PC-3 (cell line): ENCODE results near the gene SLC48A1. TPM values are rescaled to one million over a fixed set of nuclear protein-coding genes. Genes with fewer than 3 reads are reported as not detected.

Experiments used
- ATAC-seq: fragments of 200-7000 bp; cut with Tn5 transposase; 2 replicates; pipeline ENCODE4 v1.9.1; 2020; ENCODE audit warnings: mild to moderate bottlenecking, moderate library complexity
- BruUV-seq: library from RNA; stranded (reverse); fragments of 400-500 nt; replicated peaks from 2 replicates; lab custom pipeline; 2021; lab: Mats Ljungman, UMichigan
- CTCF ChIA-PET: fragments of 300-600 bp; sonication (Branson Sonifier 250); formaldehyde crosslinking; loops from one replicate; lab custom pipeline; 2022; ENCODE audit warnings: antibody characterized with exemption; lab: Charles Lee
- POLR2A ChIA-PET: fragments of 300-600 bp; sonication (Branson Sonifier 250); formaldehyde crosslinking; loops from one replicate; lab custom pipeline; 2022; ENCODE audit warnings: antibody characterized with exemption; ENCODE audit not compliant: unreplicated experiment; lab: Charles Lee
- DNase-seq: peaks from one replicate; pipeline ENCODE4 v3.0.0-alpha.2; 2015
- H2AFZ ChIP-seq: fragments of 300-600 bp; sonication (generic); 2 replicates; pipeline ENCODE4 v1.6.0; 2016; ENCODE audit warnings: antibody characterized with exemption, low read length
- H3F3A ChIP-seq: fragments of 300-600 bp; sonication (generic); one replicate; pipeline ENCODE4 v1.6.0; 2017; ENCODE audit warnings: antibody characterized with exemption, low read length, control low read depth, mild to moderate bottlenecking; ENCODE audit not compliant: unreplicated experiment
- H3K27ac ChIP-seq: fragments of 300-600 bp; sonication (generic); 2 replicates; pipeline ENCODE4 v1.5.1; 2016; ENCODE audit warnings: mild to moderate bottlenecking, low read length
- H3K27me3 ChIP-seq: fragments of 300-600 bp; sonication (generic); 2 replicates; pipeline ENCODE4 v1.6.1; 2016; ENCODE audit warnings: low read length, mixed read lengths
- H3K36me3 ChIP-seq: fragments of 300-600 bp; sonication (generic); 2 replicates; pipeline ENCODE4 v1.6.1; 2016; ENCODE audit warnings: low read depth, mixed run types, low read length, mixed read lengths
- H3K4me1 ChIP-seq: fragments of 300-600 bp; sonication (generic); 2 replicates; pipeline ENCODE4 v1.5.1; 2016; ENCODE audit warnings: low read length; ENCODE audit not compliant: insufficient read depth
- H3K4me2 ChIP-seq: fragments of 300-600 bp; sonication (generic); 2 replicates; pipeline ENCODE4 v1.6.0; 2016; ENCODE audit warnings: low read length
- H3K4me3 ChIP-seq: fragments of 300-600 bp; sonication (generic); 2 replicates; pipeline ENCODE4 v1.5.1; 2016; ENCODE audit warnings: mild to moderate bottlenecking, low read length, mixed read lengths
- H3K79me2 ChIP-seq: fragments of 300-600 bp; sonication (generic); 2 replicates; pipeline ENCODE4 v1.6.1; 2017; ENCODE audit warnings: low read length, mixed read lengths
- H3K9ac ChIP-seq: fragments of 300-600 bp; sonication (generic); 2 replicates; pipeline ENCODE4 v1.6.0; 2016; ENCODE audit warnings: mild to moderate bottlenecking, low read length
- H3K9me2 ChIP-seq: fragments of 300-600 bp; sonication (generic); replicated peaks from 2 replicates; pipeline ENCODE4 v1.6.1; 2016; ENCODE audit warnings: mixed run types, low read length, mixed read lengths
- H3K9me3 ChIP-seq: fragments of 300-600 bp; sonication (generic); 2 replicates; pipeline ENCODE4 v1.6.1; 2016; ENCODE audit warnings: low read length, mixed read lengths
- H4K20me1 ChIP-seq: fragments of 300-600 bp; sonication (generic); 2 replicates; pipeline ENCODE4 v1.6.1; 2016; ENCODE audit warnings: low read length, mixed read lengths
- EZH2 ChIP-seq: fragments of 300-600 bp; sonication (generic); IDR thresholded peaks from one replicate; pipeline ENCODE4 v1.6.1; 2017; ENCODE audit warnings: antibody characterized with exemption, mild to moderate bottlenecking, low read length; ENCODE audit not compliant: unreplicated experiment
- EZH2phosphoT487 ChIP-seq: fragments of 300-600 bp; sonication (generic); IDR thresholded peaks from 2 replicates; pipeline ENCODE4 v1.6.1; 2018; ENCODE audit warnings: mild to moderate bottlenecking, antibody characterized with exemption, low read length, borderline replicate concordance
- intact Hi-C: fragments of 100-400 bp; cut with micrococcal nuclease; formaldehyde crosslinking; loops from 2 replicates; pipeline ENCODE4 v1.9.0; 2023
- total RNA-seq: library from RNA; depleted of rRNA; stranded (reverse); fragments of >200 nt; gene quantifications from 2 replicates; pipeline ENCODE4 v1.2.3, GENCODE V29; 2014
- TF ChIP-seq, protein P1 (sequence below): fragments of 300-600 bp; sonication (generic); conservative IDR thresholded peaks from 2 replicates; pipeline ENCODE4 v1.5.1; 2017; ENCODE audit warnings: antibody characterized with exemption, low read depth, mild to moderate bottlenecking, low read length

SLC48A1 gene
- total RNA-seq, 1 experiment from 2014 or later, result 21.4 TPM

DNA sequence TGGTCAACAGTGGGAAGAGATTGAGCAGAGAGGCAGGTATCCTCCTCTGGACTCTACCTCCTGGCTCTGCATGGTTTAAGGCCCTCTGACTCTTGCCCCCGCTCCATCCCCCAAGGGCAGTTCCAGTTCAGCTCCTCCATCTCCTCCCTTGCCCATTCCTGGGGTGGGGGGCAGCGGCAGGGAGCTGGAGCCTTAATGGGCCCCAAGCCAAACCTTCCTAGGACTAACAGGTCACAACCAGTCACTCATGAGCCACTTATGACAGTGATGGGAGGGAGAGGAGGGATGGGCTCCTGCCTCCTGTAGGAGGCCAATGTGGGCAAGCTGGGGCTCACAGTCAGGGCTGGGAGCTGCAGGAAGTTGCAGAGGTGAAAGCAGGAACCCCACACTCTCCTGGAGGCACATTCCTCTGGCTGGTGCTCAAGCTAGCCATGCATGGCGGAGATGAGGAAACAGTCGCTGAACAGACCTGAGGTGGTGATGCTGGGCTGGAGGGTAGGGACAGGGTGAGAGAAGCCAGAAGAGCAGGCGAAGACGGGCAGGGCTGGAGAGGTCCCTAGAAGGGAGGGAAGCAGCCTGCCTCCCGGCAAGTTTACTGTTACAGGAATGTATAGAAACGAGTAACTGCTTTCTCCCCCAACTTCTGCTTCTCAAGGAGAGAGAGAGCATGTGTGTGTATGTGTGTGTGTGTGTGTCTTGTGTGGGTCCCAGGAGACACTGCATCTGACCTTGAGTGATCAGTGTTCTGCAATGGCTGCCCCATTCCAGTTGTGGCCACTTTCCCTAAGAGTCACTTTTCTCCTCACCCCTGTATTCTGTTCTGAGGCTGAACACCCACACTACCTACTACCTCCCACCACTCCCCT lies 9.3 kb upstream of the SLC48A1 start:
- ChIA-PET CTCF (no interaction called here), POLR2A (no interaction called here)
- no peak for TF ChIP-seq EZH2phosphoT487
- TF ChIP-seq EZH2, result no peak
- TF ChIP-seq, protein P1, sequence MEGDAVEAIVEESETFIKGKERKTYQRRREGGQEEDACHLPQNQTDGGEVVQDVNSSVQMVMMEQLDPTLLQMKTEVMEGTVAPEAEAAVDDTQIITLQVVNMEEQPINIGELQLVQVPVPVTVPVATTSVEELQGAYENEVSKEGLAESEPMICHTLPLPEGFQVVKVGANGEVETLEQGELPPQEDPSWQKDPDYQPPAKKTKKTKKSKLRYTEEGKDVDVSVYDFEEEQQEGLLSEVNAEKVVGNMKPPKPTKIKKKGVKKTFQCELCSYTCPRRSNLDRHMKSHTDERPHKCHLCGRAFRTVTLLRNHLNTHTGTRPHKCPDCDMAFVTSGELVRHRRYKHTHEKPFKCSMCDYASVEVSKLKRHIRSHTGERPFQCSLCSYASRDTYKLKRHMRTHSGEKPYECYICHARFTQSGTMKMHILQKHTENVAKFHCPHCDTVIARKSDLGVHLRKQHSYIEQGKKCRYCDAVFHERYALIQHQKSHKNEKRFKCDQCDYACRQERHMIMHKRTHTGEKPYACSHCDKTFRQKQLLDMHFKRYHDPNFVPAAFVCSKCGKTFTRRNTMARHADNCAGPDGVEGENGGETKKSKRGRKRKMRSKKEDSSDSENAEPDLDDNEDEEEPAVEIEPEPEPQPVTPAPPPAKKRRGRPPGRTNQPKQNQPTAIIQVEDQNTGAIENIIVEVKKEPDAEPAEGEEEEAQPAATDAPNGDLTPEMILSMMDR, result no peak
- H3K9ac ChIP-seq, result no peak overlapping the region
- peaks cover 16% of the 10 kb centered on the region for H3K4me1 ChIP-seq
- DNase-seq, result no peak
- H3K4me3 ChIP-seq, result no peak overlapping the region
- BruUV-seq, result no TSS peak
- no peaks in the 10 kb centered on the region for H3K27me3 ChIP-seq
- intact Hi-C loops, result no loop called here
- H3F3A ChIP-seq, result no peaks in the 10 kb centered on the region
- no peaks in the 10 kb centered on the region for H3K9me3 ChIP-seq
- H3K4me2 ChIP-seq, result no peak overlapping the region
- no peak overlapping the region for H2AFZ ChIP-seq
- no peaks in the 10 kb centered on the region for H3K9me2 ChIP-seq
- no peak overlapping the region for H3K27ac ChIP-seq
- no peaks in the 10 kb centered on the region for H4K20me1 ChIP-seq
- H3K36me3 ChIP-seq, result no peaks in the 10 kb centered on the region
- no peak for ATAC-seq
- no peaks in the 10 kb centered on the region for H3K79me2 ChIP-seq

DNA sequence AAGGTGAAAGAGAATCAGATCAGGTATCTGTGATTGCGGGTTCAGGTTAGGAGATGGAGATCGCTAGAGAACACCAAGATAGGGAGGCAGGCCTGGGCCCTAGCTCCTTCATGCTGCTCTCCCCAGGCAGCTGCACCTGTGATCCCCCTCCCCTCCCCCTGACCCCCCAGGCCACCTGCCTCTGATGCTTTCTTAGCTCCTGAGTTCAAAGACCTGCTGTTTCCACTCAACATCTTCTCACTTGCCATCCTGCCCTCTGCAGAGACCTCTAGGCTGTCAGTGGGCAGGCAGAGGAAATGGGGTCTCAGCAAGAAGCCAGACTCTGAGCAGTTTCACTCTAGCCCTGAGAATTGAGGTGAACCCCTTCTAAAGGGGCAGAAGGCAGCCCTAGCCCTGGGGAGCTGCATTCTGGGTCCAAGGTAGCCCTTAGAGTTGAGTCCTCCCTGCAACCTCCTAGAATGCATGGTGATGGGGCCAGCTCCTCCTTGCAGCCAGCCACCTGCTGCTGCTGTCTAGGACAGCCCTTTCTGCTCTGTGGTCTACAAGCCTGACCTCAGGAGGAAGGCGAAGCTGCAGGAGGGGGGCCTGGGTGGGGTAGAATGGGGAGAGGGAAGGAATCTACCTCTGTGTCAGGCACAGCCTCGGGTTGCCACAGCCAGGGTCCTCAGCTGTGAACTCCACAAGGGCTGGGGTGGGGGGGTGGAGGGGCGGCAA lies 6.4 kb upstream of the SLC48A1 start:
- ATAC-seq (no peak), DNase-seq (no peak)
- ChIA-PET CTCF (interaction anchor here (0.7 to 2.4 kb wide), 6 partner anchors 8 to 72 kb away, joined by 3 to 13 read pairs (median 4); partner anchors contain the start of gene RAPGEF3), POLR2A (no interaction called here)
- Histone ChIP-seq H3K4me3 (no peak overlapping the region), H3K4me2 (no peak overlapping the region), H4K20me1 (no peaks in the 10 kb centered on the region), H3K9ac (no peak overlapping the region), H3K27ac (no peak overlapping the region), H2AFZ (no peak overlapping the region), H3K36me3 (no peaks in the 10 kb centered on the region), H3K4me1 (peaks cover 13% of the 10 kb centered on the region), H3K79me2 (no peaks in the 10 kb centered on the region), H3K9me2 (no peaks in the 10 kb centered on the region), H3K27me3 (no peaks in the 10 kb centered on the region), H3K9me3 (no peaks in the 10 kb centered on the region), H3F3A (no peaks in the 10 kb centered on the region)
- no peak for TF ChIP-seq EZH2
- no peak for TF ChIP-seq EZH2phosphoT487
- TF ChIP-seq, protein P1, result no peak
- no TSS peak for BruUV-seq
- intact Hi-C loops, result loop anchor here (1.0 to 2.0 kb wide), 2 partner anchors 22 to 52 kb away; no protein-coding TSS in a partner anchor
